OCI-LY1 (cell line): ENCODE results near the gene FAN1.

ENCODE experiments used
- H2AFZ ChIP-seq: fragments of 200-600 bp; sonication (generic), shearing (Covaris generic); 2 replicates; pipeline ENCODE4 v1.6.0; 2014; ENCODE audit warnings: antibody characterized with exemption, mild to moderate bottlenecking, low read length
- H3F3A ChIP-seq: fragments of 200-600 bp; sonication (generic), shearing (Covaris generic); 2 replicates; pipeline ENCODE4 v1.6.0; 2014; ENCODE audit warnings: mild to moderate bottlenecking, antibody characterized with exemption, low read length, moderate library complexity; ENCODE audit not compliant: insufficient read depth
- H3K27ac ChIP-seq: fragments of 200-600 bp; sonication (generic); 2 replicates; pipeline ENCODE4 v1.5.1; 2014; ENCODE audit warnings: low read length, mixed run types, mild to moderate bottlenecking, low read depth; ENCODE audit not compliant: poor library complexity, severe bottlenecking
- H3K27me3 ChIP-seq: fragments of 200-600 bp; sonication (generic); 2 replicates; pipeline ENCODE4 v1.6.0; 2014; ENCODE audit warnings: antibody characterized with exemption, mild to moderate bottlenecking, low read length, moderate library complexity; ENCODE audit not compliant: insufficient read depth
- H3K36me3 ChIP-seq: fragments of 200-600 bp; sonication (generic); 2 replicates; pipeline ENCODE4 v1.6.1; 2014; ENCODE audit warnings: mild to moderate bottlenecking, antibody characterized with exemption, low read length, moderate library complexity, mixed read lengths; ENCODE audit not compliant: insufficient read depth
- H3K4me1 ChIP-seq: fragments of 200-600 bp; sonication (generic); 2 replicates; pipeline ENCODE4 v1.5.1; 2014; ENCODE audit warnings: mild to moderate bottlenecking, low read length, moderate library complexity; ENCODE audit not compliant: insufficient read depth, severe bottlenecking
- H3K4me2 ChIP-seq: fragments of 200-600 bp; sonication (generic), shearing (Covaris generic); 2 replicates; pipeline ENCODE4 v1.6.1; 2014; ENCODE audit warnings: low read length
- H3K4me3 ChIP-seq: fragments of 200-600 bp; sonication (generic); 2 replicates; pipeline ENCODE4 v1.5.1; 2014; ENCODE audit warnings: low read length, low read depth, mild to moderate bottlenecking, mixed read lengths; ENCODE audit not compliant: poor library complexity, severe bottlenecking
- H3K79me2 ChIP-seq: fragments of 200-600 bp; shearing (Covaris generic); 2 replicates; pipeline ENCODE4 v1.6.1; 2016; ENCODE audit warnings: mixed run types, low read length, mixed read lengths; ENCODE audit not compliant: insufficient read depth
- H3K9ac ChIP-seq: fragments of 200-600 bp; sonication (generic), shearing (Covaris generic); 2 replicates; pipeline ENCODE4 v1.6.1; 2014; ENCODE audit warnings: mild to moderate bottlenecking, low read length, mixed read lengths
- H3K9me2 ChIP-seq: fragments of 200-600 bp; sonication (generic), shearing (Covaris generic); 2 replicates; pipeline ENCODE4 v1.6.1; 2014; ENCODE audit warnings: low read depth, mild to moderate bottlenecking, low read length, mixed read lengths
- H3K9me3 ChIP-seq: fragments of 200-600 bp; shearing (Covaris generic); 2 replicates; pipeline ENCODE4 v1.6.1; 2014; ENCODE audit warnings: low read length, mixed read lengths
- H4K20me1 ChIP-seq: fragments of 200-600 bp; sonication (generic), shearing (Covaris generic); 2 replicates; pipeline ENCODE4 v1.6.0; 2016; ENCODE audit warnings: mild to moderate bottlenecking, low read length; ENCODE audit not compliant: insufficient read depth
- EZH2 ChIP-seq: fragments of 200-600 bp; sonication (generic), shearing (Covaris generic); IDR thresholded peaks from 2 replicates; pipeline ENCODE4 v1.8.0; 2017; ENCODE audit warnings: borderline replicate concordance, mixed run types, mild to moderate bottlenecking, antibody characterized with exemption, low read length, moderate library complexity, mixed read lengths
- TF ChIP-seq, protein P1 (sequence below): fragments of 200-600 bp; sonication (generic), shearing (Covaris generic); IDR thresholded peaks from 2 replicates; pipeline ENCODE4 v1.5.1; 2017; ENCODE audit warnings: mild to moderate bottlenecking, antibody characterized with exemption, low read length, moderate library complexity, mixed read lengths

The FAN1 gene

GRCh38 chr15:30929064-30929669 lies 25.5 kb downstream of the FAN1 start:
- Histone ChIP-seq H3K36me3 (peaks cover 55% of the 10 kb centered on the region), H3K9me2 (no peaks in the 10 kb centered on the region), H3K4me1 (peaks cover 47% of the 10 kb centered on the region)

GRCh38 chr15:30929982-30930381 lies 26.3 kb downstream of the FAN1 start:
- H4K20me1 ChIP-seq: no peaks in the 10 kb centered on the region
- TF ChIP-seq, protein P1, sequence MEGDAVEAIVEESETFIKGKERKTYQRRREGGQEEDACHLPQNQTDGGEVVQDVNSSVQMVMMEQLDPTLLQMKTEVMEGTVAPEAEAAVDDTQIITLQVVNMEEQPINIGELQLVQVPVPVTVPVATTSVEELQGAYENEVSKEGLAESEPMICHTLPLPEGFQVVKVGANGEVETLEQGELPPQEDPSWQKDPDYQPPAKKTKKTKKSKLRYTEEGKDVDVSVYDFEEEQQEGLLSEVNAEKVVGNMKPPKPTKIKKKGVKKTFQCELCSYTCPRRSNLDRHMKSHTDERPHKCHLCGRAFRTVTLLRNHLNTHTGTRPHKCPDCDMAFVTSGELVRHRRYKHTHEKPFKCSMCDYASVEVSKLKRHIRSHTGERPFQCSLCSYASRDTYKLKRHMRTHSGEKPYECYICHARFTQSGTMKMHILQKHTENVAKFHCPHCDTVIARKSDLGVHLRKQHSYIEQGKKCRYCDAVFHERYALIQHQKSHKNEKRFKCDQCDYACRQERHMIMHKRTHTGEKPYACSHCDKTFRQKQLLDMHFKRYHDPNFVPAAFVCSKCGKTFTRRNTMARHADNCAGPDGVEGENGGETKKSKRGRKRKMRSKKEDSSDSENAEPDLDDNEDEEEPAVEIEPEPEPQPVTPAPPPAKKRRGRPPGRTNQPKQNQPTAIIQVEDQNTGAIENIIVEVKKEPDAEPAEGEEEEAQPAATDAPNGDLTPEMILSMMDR: no peak
- no peak for TF ChIP-seq EZH2

More at GRCh38 chr15:30929064-30929669, 25.5 kb downstream of the FAN1 start:
- no peak overlapping the region for H2AFZ ChIP-seq
- no peaks in the 10 kb centered on the region for H3K79me2 ChIP-seq
- H3K9ac ChIP-seq: peak overlapping the region; percentile 5; the same call in 1 of the 2 replicates
- no peaks in the 10 kb centered on the region for H3K27me3 ChIP-seq
- peak overlapping the region; percentile 53 for H3K4me2 ChIP-seq
- H3K4me3 ChIP-seq: peak overlapping the region; percentile 19
- TF ChIP-seq, protein P1: no peak
- TF ChIP-seq EZH2: no peak
- no peaks in the 10 kb centered on the region for H3K9me3 ChIP-seq
- H3K27ac ChIP-seq: peak overlapping the region; percentile 84
- no peaks in the 10 kb centered on the region for H4K20me1 ChIP-seq
- H3F3A ChIP-seq: no peaks in the 10 kb centered on the region

GRCh38 chr15:30930422-30930821 lies 26.7 kb downstream of the FAN1 start:
- no peaks in the 10 kb centered on the region for H4K20me1 ChIP-seq
- H3K9me3 ChIP-seq: no peaks in the 10 kb centered on the region
- H3K9me2 ChIP-seq: no peaks in the 10 kb centered on the region
- peaks cover 50% of the 10 kb centered on the region for H3K4me1 ChIP-seq
- TF ChIP-seq EZH2: no peak
- TF ChIP-seq, protein P1: no peak
- H2AFZ ChIP-seq: no peak overlapping the region
- no peak overlapping the region for H3K4me3 ChIP-seq
- H3K27me3 ChIP-seq: no peaks in the 10 kb centered on the region
- H3K9ac ChIP-seq: no peak overlapping the region; the same call in 1 of the 2 replicates
- peaks cover 57% of the 10 kb centered on the region for H3K36me3 ChIP-seq
- H3K27ac ChIP-seq: peak overlapping the region; percentile 78
- no peaks in the 10 kb centered on the region for H3K79me2 ChIP-seq
- H3F3A ChIP-seq: no peaks in the 10 kb centered on the region
- peak overlapping the region; percentile 21; the same call in 1 of the 2 replicates for H3K4me2 ChIP-seq

More at GRCh38 chr15:30929982-30930381, 26.3 kb downstream of the FAN1 start:
- H3K9ac ChIP-seq: no peak overlapping the region; the same call in 1 of the 2 replicates
- H3K36me3 ChIP-seq: peaks cover 57% of the 10 kb centered on the region
- H3K4me3 ChIP-seq: no peak overlapping the region
- H3K79me2 ChIP-seq: no peaks in the 10 kb centered on the region
- peak overlapping the region; percentile 21; the same call in 1 of the 2 replicates for H3K4me2 ChIP-seq
- H3F3A ChIP-seq: no peaks in the 10 kb centered on the region
- H3K4me1 ChIP-seq: peaks cover 53% of the 10 kb centered on the region
- H3K9me3 ChIP-seq: no peaks in the 10 kb centered on the region
- H3K27me3 ChIP-seq: no peaks in the 10 kb centered on the region
- H3K9me2 ChIP-seq: no peaks in the 10 kb centered on the region
- H2AFZ ChIP-seq: no peak overlapping the region
- H3K27ac ChIP-seq: peak overlapping the region; percentile 78
